Measurements from ENCODE around the gene NIPAL3. TPM values are rescaled to one million over a fixed set of nuclear protein-coding genes. Genes with fewer than 3 reads are reported as not detected.

NIPAL3 gene
- 13.4 and 19.5 TPM in 2 replicates for total RNA-seq

DNA sequence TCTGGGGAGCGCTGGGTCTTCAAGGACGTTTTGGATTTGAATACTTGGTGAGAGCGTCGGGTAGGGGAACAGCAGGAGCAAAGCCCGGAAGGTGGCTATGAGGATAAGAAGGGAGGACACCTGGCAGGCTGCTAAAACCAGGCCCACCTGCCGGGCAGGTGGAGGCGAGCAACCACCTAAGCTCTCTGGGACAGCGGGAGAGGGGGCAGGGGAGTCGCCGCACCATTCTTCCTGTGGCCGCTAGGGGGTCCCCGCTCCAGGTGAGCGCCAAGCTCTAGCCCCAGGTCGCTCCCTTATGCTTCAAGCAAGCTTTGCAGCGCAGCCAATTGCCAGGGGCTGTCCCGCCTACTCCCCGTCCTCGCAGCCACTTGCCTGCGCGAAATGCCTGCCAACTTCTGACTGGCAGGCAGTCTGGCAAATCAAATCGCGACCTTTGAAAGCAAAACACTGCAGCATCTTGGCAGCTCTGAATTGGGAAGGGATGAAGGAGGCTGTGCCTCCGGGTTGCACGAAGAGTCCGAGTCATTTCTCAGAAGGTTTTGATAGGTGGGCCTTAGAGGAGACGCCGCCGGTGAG, at the start of gene NIPAL3:
Gene NIPAL3, plus strand, starts transcription at position 469 of the 576 bp plus-strand sequence. CDS start 3,746 bp downstream, outside the sequence.

DNA sequence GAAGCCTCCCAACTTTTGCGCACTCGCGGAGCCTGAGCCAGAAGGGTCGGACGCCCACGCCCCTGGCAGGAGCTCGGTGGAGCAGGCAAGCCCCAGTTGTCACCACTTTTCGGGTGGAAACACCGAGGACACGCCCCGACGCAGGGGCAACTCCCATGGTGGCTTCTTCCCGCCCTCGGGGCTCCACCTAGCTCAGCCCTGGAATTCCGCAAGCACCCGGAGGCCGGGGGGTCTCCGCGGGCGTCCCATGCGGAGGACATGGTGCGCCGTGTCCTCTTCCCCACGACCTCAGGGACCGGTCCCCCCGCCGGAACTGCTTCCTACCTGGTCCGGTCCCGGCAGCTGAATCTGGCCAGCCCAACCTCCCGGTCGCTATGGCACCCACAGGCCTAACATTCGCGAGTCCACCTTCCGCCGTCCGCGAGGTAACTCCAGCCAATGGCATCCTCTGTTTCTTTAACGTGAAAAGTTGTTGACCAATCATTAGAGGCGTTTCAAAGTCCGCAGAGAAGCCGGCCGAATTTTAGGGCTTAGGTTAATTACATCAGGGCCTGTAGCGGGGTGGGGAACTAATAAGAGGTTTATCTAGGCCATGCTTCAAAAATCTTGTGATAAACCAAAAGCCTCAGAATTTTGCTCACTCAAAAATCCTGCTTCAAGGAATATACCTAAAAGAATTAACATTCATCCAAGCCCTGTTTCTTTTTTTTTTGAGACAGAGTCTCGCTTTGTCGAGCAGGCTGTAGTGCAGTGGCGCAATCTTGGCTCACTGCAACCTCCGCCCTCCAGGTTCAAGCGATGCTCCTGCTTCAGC, 2.0 kb upstream of the NIPAL3 start, which contains the start of gene STPG1:
Gene STPG1, minus strand, starts transcription at position 433 of the 814 bp plus-strand sequence. CDS start 12,394 bp downstream, outside the sequence.

DNA sequence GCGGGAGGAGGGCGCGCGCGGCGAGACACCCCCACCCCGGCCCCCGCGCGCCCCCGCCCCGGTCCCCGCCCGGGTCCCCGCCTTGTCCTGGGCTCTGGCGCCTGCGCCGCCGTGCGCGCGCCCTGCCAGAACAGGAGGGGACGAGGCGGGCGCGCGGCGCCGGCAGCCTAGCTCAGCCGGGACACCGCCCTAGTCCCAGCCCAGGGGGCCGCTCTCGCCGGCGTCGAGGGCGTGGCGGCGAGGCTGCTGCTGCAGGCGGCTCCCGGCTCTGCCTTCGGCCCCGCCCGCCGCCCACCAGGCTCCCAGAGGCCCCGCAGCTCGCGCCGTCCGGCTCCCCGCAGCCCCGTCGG, 87.1 kb downstream of the NIPAL3 start, which contains the start of gene RCAN3:
Gene RCAN3, plus strand, starts transcription at position 128 of the 350 bp plus-strand sequence. CDS start 11,537 bp downstream, outside the sequence.

Other genes starting within 250 kb of the NIPAL3 start
- gene IFNLR1, start 228.5 kb upstream of the NIPAL3 start, total RNA-seq = under 0.01 TPM in 1 of 2 replicates, not detected in the other
- not detected in 2 replicates for gene GRHL3, start 96.4 kb upstream of the NIPAL3 start, total RNA-seq
- 2.6 and 4.3 TPM in 2 replicates for gene STPG1, start 2.0 kb upstream of the NIPAL3 start, total RNA-seq
- gene RCAN3, start 87.0 kb downstream of the NIPAL3 start, total RNA-seq = 6.5 and 7.3 TPM in 2 replicates
- not detected in 2 replicates for gene NCMAP, start 140.3 kb downstream of the NIPAL3 start, total RNA-seq
- 27.1 and 29.6 TPM in 2 replicates for gene SRRM1, start 227.5 kb downstream of the NIPAL3 start, total RNA-seq

All from cardiac atrium fibroblast (primary cell).